Colonic mucosa (tissue), 4 donors: ENCODE measurements around the gene GIGYF2. TPM values are rescaled to one million over a fixed set of nuclear protein-coding genes. Genes with fewer than 3 reads are reported as not detected.
"Not testable (repeated sequence)": the region's sequence is repeated elsewhere in the genome, so short reads cannot be mapped to it uniquely, and the experiment has no call there.

ENCODE experiments used
- DNase-seq: peaks from one replicate; pipeline ENCODE4 v3.0.0-alpha.2; 2020
- H3K27ac ChIP-seq: fragments of 200-600 bp; one replicate; pipeline ENCODE4 v1.8.0; 2021
- H3K27me3 ChIP-seq: fragments of 200-600 bp; one replicate; pipeline ENCODE4 v1.8.0; 2021
- H3K36me3 ChIP-seq: fragments of 200-600 bp; one replicate; pipeline ENCODE4 v1.8.0; 2021
- H3K4me1 ChIP-seq: fragments of 200-600 bp; one replicate; pipeline ENCODE4 v1.8.0; 2021; ENCODE audit warnings: mild to moderate bottlenecking
- H3K4me3 ChIP-seq: fragments of 200-600 bp; one replicate; pipeline ENCODE4 v1.8.0; 2021
- H3K9ac ChIP-seq, 2 donors: one replicate each; pipeline ENCODE4 v1.7.0; 2013; ENCODE audit warnings: control low read depth in 2 of 2, low read depth in 2 of 2, low read length in 2 of 2
- H3K9me3 ChIP-seq: fragments of 200-600 bp; one replicate; pipeline ENCODE4 v1.8.0; 2021
- CTCF ChIP-seq: fragments of 200-600 bp; IDR thresholded peaks from one replicate; pipeline ENCODE4 v1.8.0; 2022; ENCODE audit warnings: antibody characterized with exemption, mild to moderate bottlenecking
- intact Hi-C: fragments of 100-400 bp; cut with DNase I; formaldehyde crosslinking; loops from one replicate; pipeline ENCODE4 v1.14.1; 2022
- total RNA-seq, 2 donors: library from RNA; stranded (reverse); fragmentation: NEBNext Ultra II Directional in 1 of 2; extraction: Animal tissue kit (Norgen Biotek cat#: 25700) in 1 of 2; gene quantifications; one replicate each; pipeline ENCODE4 v1.2.1, GENCODE V29; 2021
- donor health status: healthy.
- donor health status: DM: no; HTN: no; CAD: no.
- donor health status: DM: no; HTN: no; CAD: no.

Gene GIGYF2
- total RNA-seq, 2 donors from 2014 or later, result 48.8 to 49.3 TPM

- Histone ChIP-seq H3K4me1 (no peaks in the 10 kb centered on the region), H3K27me3 (no peaks in the 10 kb centered on the region), H3K27ac (no peak overlapping the region), H3K36me3 (no peaks in the 10 kb centered on the region), H3K4me3 (no peak overlapping the region), H3K9ac (peak overlapping the region in 1 of 2 donors; percentile 17), H3K9me3 (no peaks in the 10 kb centered on the region)
- TF ChIP-seq CTCF, result no peak
- DNase-seq, result no peak
- intact Hi-C loops, result no loop called here
Measured at GRCh38 chr2:232699110-232699509, 2.0 kb downstream of the GIGYF2 start.

GRCh38 chr2:232700154-232700553 lies 3.0 kb downstream of the GIGYF2 start:
- TF ChIP-seq CTCF, result no peak
- Histone ChIP-seq H3K27ac (no peak overlapping the region), H3K36me3 (no peaks in the 10 kb centered on the region), H3K4me1 (no peaks in the 10 kb centered on the region), H3K9me3 (no peaks in the 10 kb centered on the region), H3K9ac (no peak overlapping the region), H3K4me3 (no peak overlapping the region), H3K27me3 (no peaks in the 10 kb centered on the region)
- DNase-seq, result no peak
- intact Hi-C loops, result no loop called here

- H3K9me3 ChIP-seq, result no peaks in the 10 kb centered on the region
- intact Hi-C loops, result no loop called here
- H3K4me1 ChIP-seq, result no peaks in the 10 kb centered on the region
- no peak overlapping the region for H3K9ac ChIP-seq
- no peaks in the 10 kb centered on the region for H3K27me3 ChIP-seq
- no peak overlapping the region for H3K4me3 ChIP-seq
- no peak overlapping the region for H3K27ac ChIP-seq
- H3K36me3 ChIP-seq, result no peaks in the 10 kb centered on the region
- no peak for DNase-seq
- TF ChIP-seq CTCF, result no peak
Measured at GRCh38 chr2:232707076-232707475, 9.9 kb downstream of the GIGYF2 start.

GRCh38 chr2:232713505-232713904 lies 16.4 kb downstream of the GIGYF2 start:
- no peak for TF ChIP-seq CTCF
- Histone ChIP-seq H3K27me3 (no peaks in the 10 kb centered on the region), H3K9me3 (no peaks in the 10 kb centered on the region), H3K36me3 (no peaks in the 10 kb centered on the region), H3K9ac (no peak overlapping the region), H3K4me1 (no peaks in the 10 kb centered on the region), H3K4me3 (no peak overlapping the region), H3K27ac (no peak overlapping the region)
- DNase-seq, result no peak
- intact Hi-C loops, result no loop called here

GRCh38 chr2:232714969-232715368 lies 17.8 kb downstream of the GIGYF2 start:
- H3K27me3 ChIP-seq, result no peaks in the 10 kb centered on the region
- no peaks in the 10 kb centered on the region for H3K4me1 ChIP-seq
- no peaks in the 10 kb centered on the region for H3K36me3 ChIP-seq
- intact Hi-C loops, result no loop called here
- no peaks in the 10 kb centered on the region for H3K9me3 ChIP-seq
- no peak overlapping the region for H3K9ac ChIP-seq
- no peak for TF ChIP-seq CTCF
- no peak overlapping the region for H3K27ac ChIP-seq
- no peak overlapping the region for H3K4me3 ChIP-seq
- DNase-seq, result no peak

- intact Hi-C loops, H3K9ac ChIP-seq, H3K4me1 ChIP-seq: not testable (repeated sequence)
Measured at GRCh38 chr2:232720056-232720455, 22.9 kb downstream of the GIGYF2 start.

More at GRCh38 chr2:232720056-232720455, 22.9 kb downstream of the GIGYF2 start:
- not testable (repeated sequence) for H3K9me3 ChIP-seq, H3K27ac ChIP-seq, DNase-seq, H3K36me3 ChIP-seq, H3K4me3 ChIP-seq, H3K27me3 ChIP-seq
